Tibial nerve (tissue), 4 donors: ENCODE measurements around the gene FGGY. TPM values are rescaled to one million over a fixed set of nuclear protein-coding genes. Genes with fewer than 3 reads are reported as not detected.

Experiments used
- DNase-seq, 2 donors: peaks; one replicate each; pipeline ENCODE4 v3.0.0-alpha.2; 2019; ENCODE audit warnings: low spot score in 2 of 2
- H3K27ac ChIP-seq, 4 donors: fragments of 200-600 bp; sonication (generic) in 3 of 4; one replicate each; pipeline ENCODE4 v1.5.1; 2017 to 2019; ENCODE audit warnings: mild to moderate bottlenecking in 1 of 4
- H3K27me3 ChIP-seq, 2 donors: fragments of 200-600 bp; sonication (generic) in 1 of 2; one replicate each; pipeline versions ENCODE4 v1.5.1 to v1.6.0; 2017 to 2019
- H3K36me3 ChIP-seq, 3 donors: fragments of 200-600 bp; sonication (generic); one replicate each; pipeline ENCODE4 v1.5.1; 2018 to 2019
- H3K4me1 ChIP-seq, 4 donors: fragments of 200-600 bp; sonication (generic) in 3 of 4; one replicate each; pipeline ENCODE4 v1.5.1; 2017 to 2019
- H3K4me3 ChIP-seq, 4 donors: fragments of 200-600 bp; sonication (generic) in 3 of 4; one replicate each; pipeline ENCODE4 v1.5.1; 2017 to 2019; ENCODE audit warnings: mild to moderate bottlenecking in 1 of 4, moderate library complexity in 1 of 4
- H3K9me3 ChIP-seq, 4 donors: fragments of 200-600 bp; sonication (generic) in 3 of 4; one replicate each; pipeline ENCODE4 v1.5.1; 2017 to 2019
- EP300 ChIP-seq, 2 donors: sonication (generic); formaldehyde crosslinking; IDR thresholded peaks; one replicate each; pipeline ENCODE4 v1.6.1; 2017; ENCODE audit warnings: antibody characterized with exemption in 2 of 2, mild to moderate bottlenecking in 1 of 2
- POLR2A ChIP-seq, 2 donors: fragments of 450-650 bp; IDR thresholded peaks; one replicate each; pipeline ENCODE4 v1.6.1; 2017; ENCODE audit warnings: antibody characterized with exemption in 2 of 2, mild to moderate bottlenecking in 2 of 2, moderate library complexity in 2 of 2
- WGBS, 2 donors: methylation state at CpG; one replicate each; pipeline ENCODE4 v1.1.5; 2018; 5-methylcytosine and 5-hydroxymethylcytosine counted together
- total RNA-seq, 4 donors: library from RNA; depleted of rRNA; stranded (reverse); fragments of >200 nt; gene quantifications; one replicate each; pipeline ENCODE4 v1.1.0, GENCODE V29; 2016
- TF ChIP-seq, protein P1 (sequence below), 5 experiments: fragments of 200-600 bp in 3 of 5; fragments of 450-650 bp in 2 of 5; sonication (generic) in 3 of 5; IDR thresholded peaks; one replicate each; pipeline ENCODE4 v1.5.1; 2016 to 2019; ENCODE audit warnings: antibody characterized with exemption in 5 of 5, mild to moderate bottlenecking in 3 of 5, moderate library complexity in 2 of 5

FGGY gene
- total RNA-seq, 4 donors from 2014 or later: 27.0 to 40.6 (median 32.9) TPM

DNA sequence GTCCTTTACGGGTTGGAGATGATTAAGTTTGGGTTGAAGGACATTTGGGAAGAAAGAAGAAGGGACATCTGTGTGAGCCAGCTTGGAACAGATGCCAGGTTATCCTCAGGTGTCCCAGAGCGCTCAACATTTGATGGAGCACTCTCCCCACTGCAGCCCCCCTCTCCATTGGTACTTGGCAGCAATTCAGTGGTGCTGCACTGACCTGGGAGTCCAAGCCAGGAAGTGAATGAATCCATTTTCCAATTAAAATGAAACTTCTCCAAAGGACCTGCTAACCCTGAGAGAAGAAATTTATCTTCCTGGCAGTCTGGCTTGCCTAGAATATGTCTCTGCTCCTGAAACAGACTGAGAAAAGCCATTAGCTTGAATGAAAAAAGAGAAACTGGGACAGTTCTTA lies 67.1 kb downstream of the FGGY start:
- H3K9me3 ChIP-seq: no peaks in the 10 kb centered on the region
- TF ChIP-seq POLR2A (IDR thresholded peaks at IDR 0.05): no peak
- TF ChIP-seq EP300 (IDR thresholded peaks at IDR 0.05): no peak
- TF ChIP-seq, protein P1, sequence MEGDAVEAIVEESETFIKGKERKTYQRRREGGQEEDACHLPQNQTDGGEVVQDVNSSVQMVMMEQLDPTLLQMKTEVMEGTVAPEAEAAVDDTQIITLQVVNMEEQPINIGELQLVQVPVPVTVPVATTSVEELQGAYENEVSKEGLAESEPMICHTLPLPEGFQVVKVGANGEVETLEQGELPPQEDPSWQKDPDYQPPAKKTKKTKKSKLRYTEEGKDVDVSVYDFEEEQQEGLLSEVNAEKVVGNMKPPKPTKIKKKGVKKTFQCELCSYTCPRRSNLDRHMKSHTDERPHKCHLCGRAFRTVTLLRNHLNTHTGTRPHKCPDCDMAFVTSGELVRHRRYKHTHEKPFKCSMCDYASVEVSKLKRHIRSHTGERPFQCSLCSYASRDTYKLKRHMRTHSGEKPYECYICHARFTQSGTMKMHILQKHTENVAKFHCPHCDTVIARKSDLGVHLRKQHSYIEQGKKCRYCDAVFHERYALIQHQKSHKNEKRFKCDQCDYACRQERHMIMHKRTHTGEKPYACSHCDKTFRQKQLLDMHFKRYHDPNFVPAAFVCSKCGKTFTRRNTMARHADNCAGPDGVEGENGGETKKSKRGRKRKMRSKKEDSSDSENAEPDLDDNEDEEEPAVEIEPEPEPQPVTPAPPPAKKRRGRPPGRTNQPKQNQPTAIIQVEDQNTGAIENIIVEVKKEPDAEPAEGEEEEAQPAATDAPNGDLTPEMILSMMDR (IDR thresholded peaks at IDR 0.05): no peak
- H3K27ac ChIP-seq: no peak overlapping the region
- H3K4me3 ChIP-seq: no peak overlapping the region
- no peaks in the 10 kb centered on the region for H3K27me3 ChIP-seq
- H3K4me1 ChIP-seq: peaks cover 0 to 32% (median 15%) of the 10 kb centered on the region in 4 donors
- no peak for DNase-seq
- no peaks in the 10 kb centered on the region for H3K36me3 ChIP-seq
- 94 to 95% methylated on average over 2 of the region's 2 CpGs for WGBS, 2 donors

DNA sequence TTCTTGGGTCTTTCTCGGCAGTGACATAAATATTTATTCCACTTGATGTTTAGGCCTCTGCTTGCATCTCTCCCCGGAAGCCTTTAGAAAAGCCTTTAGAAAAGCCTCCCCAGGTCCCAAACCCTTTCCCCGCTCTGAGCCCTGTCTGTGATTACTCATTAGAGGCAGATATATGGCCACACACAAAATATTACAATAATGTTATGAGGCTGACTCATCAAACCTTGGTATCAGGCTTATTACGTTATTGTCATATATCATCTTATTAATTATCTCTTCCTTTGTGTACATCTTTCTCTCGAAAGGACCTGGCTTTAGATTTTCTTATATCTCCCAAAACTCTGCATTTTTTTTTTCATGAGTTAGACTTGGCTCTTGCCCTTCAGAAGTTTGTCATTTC lies 69.5 kb downstream of the FGGY start:
- H3K36me3 ChIP-seq: no peaks in the 10 kb centered on the region
- no peak overlapping the region for H3K4me3 ChIP-seq
- TF ChIP-seq, protein P1 (IDR thresholded peaks at IDR 0.05): no peak
- no peak for TF ChIP-seq EP300 (IDR thresholded peaks at IDR 0.05)
- no peak for TF ChIP-seq POLR2A (IDR thresholded peaks at IDR 0.05)
- H3K4me1 ChIP-seq: peaks cover 0 to 28% (median 15%) of the 10 kb centered on the region in 4 donors
- H3K27me3 ChIP-seq: no peaks in the 10 kb centered on the region
- 85 to 90% methylated on average over 5 of the region's 5 CpGs for WGBS, 2 donors
- DNase-seq: no peak
- H3K9me3 ChIP-seq: no peaks in the 10 kb centered on the region
- H3K27ac ChIP-seq: peak overlapping the region; percentile 46 to 90 (median 72)

DNA sequence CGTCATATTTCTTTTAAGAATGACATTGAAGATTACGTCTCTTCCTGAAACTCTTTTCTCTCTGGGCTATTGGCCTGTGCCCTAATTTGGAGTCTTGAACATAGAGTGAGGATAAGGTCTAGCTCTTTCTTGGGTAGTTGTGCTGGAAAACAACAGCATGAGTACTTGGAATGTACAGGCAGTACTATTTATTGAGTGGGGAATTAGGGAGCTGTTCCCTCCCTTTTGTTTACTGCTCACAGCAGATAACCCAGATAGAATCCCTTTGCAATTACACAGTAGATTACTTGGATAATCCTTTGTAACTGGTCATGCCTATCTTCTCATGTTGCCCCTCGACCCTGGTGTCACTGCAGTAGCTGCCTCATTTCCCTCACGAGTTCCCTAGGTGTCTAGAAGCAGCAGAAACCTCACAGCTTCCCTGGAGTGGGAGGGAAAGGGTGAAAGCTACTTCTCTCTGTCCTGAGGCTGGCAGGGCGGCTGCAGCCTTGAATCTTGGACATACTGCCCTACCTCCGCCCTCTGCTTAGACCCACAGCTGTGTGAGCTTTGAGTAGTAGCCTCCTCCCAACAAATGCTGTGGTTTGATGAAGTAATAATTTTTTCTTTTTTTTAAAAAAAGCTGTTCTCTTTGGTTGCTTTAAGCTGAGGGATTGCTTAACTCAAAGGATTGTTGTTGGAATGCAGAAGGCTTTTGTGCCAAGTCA lies 70.6 kb downstream of the FGGY start:
- WGBS, 2 donors: 15% methylated on average over 6 of the region's 6 CpGs
- TF ChIP-seq POLR2A (IDR thresholded peaks at IDR 0.05) (no peak), EP300 (IDR thresholded peaks at IDR 0.05) (peak; percentile 63 to 85)
- DNase-seq: peak; percentile 68 to 75
- Histone ChIP-seq H3K27me3 (no peaks in the 10 kb centered on the region), H3K36me3 (no peaks in the 10 kb centered on the region), H3K9me3 (no peaks in the 10 kb centered on the region), H3K27ac (peak overlapping the region; percentile 46 to 90 (median 72)), H3K4me3 (no peak overlapping the region), H3K4me1 (peaks cover 0 to 28% (median 15%) of the 10 kb centered on the region in 4 donors)

DNA sequence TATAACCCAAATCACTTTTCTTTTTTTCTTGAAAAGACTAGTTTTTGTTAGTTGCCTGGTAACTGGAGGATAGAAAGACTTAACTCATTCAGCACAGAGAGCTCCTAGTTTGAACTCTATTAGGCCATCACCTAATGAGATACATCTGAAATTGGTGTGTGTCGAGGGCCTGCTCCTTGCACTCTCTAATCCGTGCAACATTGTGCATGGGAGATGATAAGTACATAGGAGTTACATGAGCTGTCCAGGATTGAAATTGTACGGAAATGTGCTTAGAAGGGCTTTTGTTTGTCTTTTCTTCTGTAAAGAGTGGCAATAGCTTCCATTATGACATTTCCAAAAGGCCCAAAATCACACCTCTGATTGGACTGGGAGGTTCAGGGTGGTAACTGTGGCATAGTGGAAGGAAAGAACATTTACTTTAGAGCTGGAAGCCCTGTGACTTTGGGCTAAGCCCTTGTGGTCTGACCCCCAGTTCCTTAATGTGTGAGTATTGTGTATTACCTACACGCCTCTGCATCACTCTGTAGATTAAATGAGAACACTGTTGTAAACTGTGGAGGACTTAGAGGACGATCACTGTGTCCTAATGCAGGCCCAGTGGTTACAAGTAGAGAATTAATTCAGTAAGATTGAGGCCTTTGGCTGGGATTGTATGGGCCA lies 71.2 kb downstream of the FGGY start:
- TF ChIP-seq POLR2A (IDR thresholded peaks at IDR 0.05) (no peak), EP300 (IDR thresholded peaks at IDR 0.05) (no peak)
- TF ChIP-seq, protein P1 (IDR thresholded peaks at IDR 0.05): no peak
- WGBS, 2 donors: 48% methylated on average over 5 of the region's 5 CpGs
- H3K36me3 ChIP-seq: no peaks in the 10 kb centered on the region
- no peak for DNase-seq
- H3K9me3 ChIP-seq: no peaks in the 10 kb centered on the region
- H3K4me3 ChIP-seq: no peak overlapping the region
- no peaks in the 10 kb centered on the region for H3K27me3 ChIP-seq
- H3K4me1 ChIP-seq: peaks cover 0 to 28% (median 15%) of the 10 kb centered on the region in 4 donors
- peak overlapping the region; percentile 25 to 90 (median 66) for H3K27ac ChIP-seq

DNA sequence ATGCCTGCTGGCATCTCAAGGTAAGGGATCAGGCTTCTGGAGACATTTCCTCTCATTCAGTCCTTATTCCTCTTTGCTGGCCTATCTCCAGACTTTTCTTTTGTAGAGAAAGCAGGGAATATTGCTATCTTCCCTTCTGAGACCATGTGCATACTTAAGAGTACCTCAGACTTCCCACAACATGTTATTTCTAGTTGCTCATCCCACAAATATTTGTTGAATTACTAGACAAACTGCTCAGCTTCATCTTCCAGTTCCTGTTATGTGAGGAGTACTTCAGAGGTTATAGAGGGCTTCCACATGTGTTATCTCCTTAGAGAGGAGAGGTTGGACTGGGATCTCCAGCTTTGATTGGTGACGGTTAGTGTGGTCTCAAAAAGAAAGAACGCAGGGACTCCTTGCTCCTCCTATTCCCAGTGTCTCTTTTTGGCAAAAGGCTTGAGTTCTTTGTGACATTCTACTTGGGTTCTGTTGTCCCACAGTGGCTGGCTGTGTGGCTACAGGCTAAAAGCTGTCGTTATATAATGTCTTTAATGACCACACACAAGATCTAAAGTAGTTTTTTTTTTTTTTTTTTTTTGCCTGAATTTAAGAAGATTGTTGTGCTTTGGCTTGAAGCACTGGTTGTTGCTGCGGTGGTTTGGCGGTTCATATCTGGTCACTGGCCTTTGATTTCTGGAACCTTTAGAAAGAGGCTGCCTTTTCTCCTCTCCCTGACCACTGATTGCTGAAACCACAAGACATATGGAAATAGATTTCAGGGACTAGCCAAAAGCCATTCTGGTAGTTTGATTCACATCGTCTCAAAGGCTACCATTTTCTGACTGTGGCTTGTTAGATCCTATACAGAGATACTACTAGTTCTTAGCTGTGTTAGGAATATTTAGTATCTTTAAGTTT lies 78.7 kb downstream of the FGGY start:
- no peak for DNase-seq
- TF ChIP-seq, protein P1 (IDR thresholded peaks at IDR 0.05): no peak
- peak in 1 of 2 donors; percentile 63 for TF ChIP-seq EP300 (IDR thresholded peaks at IDR 0.05)
- WGBS, 2 donors: 52 to 55% methylated on average over 6 of the region's 6 CpGs

More for the DNA sequence above, 78.7 kb downstream of the FGGY start:
- H3K36me3 ChIP-seq: peaks cover 0 to 6% (median 0%) of the 10 kb centered on the region in 3 donors
- no peaks in the 10 kb centered on the region for H3K27me3 ChIP-seq
- H3K4me3 ChIP-seq: no peak overlapping the region
- no peaks in the 10 kb centered on the region for H3K9me3 ChIP-seq
- H3K4me1 ChIP-seq: no peaks in the 10 kb centered on the region
- H3K27ac ChIP-seq: peak overlapping the region in 3 of 4 donors; percentile 17 to 79 (median 73)
